Central memory CD8-positive, alpha-beta T cell (primary cell): ENCODE measurements around the gene RAB12.
"Not testable (repeated sequence)": the region's sequence is repeated elsewhere in the genome, so short reads cannot be mapped to it uniquely, and the experiment has no call there.

ENCODE experiments used
- ATAC-seq: fragments of 150-1000 bp; cut with Tn5 transposase; replicated peaks from 2 replicates; pipeline ENCODE4 v1.10.0; 2022; ENCODE audit warnings: mild to moderate bottlenecking, moderate FRiP score, moderate number of reproducible peaks; ENCODE audit not compliant: poor library complexity, severe bottlenecking; ENCODE audit errors: extremely low read depth
- DNase-seq, 2 donors: peaks; one replicate each; pipeline ENCODE4 v3.0.0; 2021; ENCODE audit warnings: low spot score in 2 of 2
- H3K27ac Mint-ChIP-seq: one replicate; pipeline ENCODE4 v1.8.0; 2022; ENCODE audit warnings: low read depth, mild to moderate bottlenecking, moderate library complexity, mixed read lengths
- H3K27me3 Mint-ChIP-seq: one replicate; pipeline ENCODE4 v1.8.0; 2022; ENCODE audit warnings: mixed read lengths
- H3K36me3 Mint-ChIP-seq: one replicate; pipeline ENCODE4 v1.8.0; 2022; ENCODE audit warnings: mild to moderate bottlenecking, moderate library complexity, mixed read lengths; ENCODE audit not compliant: insufficient read depth
- H3K4me1 Mint-ChIP-seq: one replicate; pipeline ENCODE4 v1.8.0; 2022; ENCODE audit warnings: mixed read lengths
- H3K4me3 Mint-ChIP-seq: one replicate; pipeline ENCODE4 v1.8.0; 2022; ENCODE audit warnings: mild to moderate bottlenecking, moderate library complexity, mixed read lengths
- H3K9me3 Mint-ChIP-seq: one replicate; pipeline ENCODE4 v1.8.0; 2022; ENCODE audit warnings: mixed read lengths

RAB12 gene, protein sequence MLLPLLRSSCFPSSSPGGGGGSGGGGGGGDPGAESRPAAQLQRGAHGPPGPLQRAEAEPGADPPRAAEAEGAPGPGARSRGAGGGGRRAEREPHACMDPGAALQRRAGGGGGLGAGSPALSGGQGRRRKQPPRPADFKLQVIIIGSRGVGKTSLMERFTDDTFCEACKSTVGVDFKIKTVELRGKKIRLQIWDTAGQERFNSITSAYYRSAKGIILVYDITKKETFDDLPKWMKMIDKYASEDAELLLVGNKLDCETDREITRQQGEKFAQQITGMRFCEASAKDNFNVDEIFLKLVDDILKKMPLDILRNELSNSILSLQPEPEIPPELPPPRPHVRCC

DNA sequence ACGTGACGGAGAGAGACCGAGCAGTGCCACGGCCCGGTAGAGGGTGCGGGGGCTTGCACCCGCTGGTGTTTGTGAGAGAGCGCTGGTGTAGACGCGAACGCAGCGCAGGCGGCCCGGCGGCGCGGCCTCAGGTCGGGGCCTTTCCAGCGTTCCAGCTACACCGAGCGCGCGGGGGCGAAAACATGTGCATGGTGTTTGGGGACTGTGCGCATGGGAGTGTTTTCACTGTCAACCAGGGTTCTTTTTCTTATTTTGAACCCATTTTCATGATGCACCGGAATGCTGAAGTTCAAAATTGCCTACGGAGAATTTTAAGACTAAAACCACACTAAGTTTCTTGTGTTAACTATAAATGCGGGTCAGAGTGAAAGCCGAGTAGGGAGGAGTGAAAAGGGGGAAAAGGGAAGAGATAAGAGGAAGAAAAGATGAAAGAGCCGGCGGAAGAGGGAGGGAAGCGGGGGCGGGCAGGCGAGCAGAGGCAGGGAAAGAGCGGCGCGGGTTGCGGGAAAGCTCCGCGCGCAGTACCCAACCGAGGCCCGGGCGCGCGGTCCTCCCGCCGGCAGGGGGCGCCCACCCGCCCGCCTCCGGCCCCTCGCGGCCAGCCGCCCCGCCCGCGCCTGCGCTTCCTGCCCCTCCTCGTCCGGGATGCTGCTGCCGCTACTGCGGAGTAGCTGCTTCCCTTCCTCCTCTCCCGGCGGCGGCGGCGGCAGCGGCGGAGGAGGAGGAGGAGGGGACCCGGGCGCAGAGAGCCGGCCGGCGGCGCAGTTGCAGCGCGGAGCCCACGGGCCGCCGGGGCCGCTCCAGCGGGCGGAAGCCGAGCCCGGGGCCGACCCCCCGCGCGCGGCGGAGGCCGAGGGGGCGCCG is at the start of gene RAB12:
Gene RAB12, plus strand, starts transcription at position 643 of the 864 bp plus-strand sequence. Its CDS starts 3 bp downstream, at position 646.
- peaks cover 47% of the 10 kb centered on the region for H3K4me1 Mint-ChIP-seq
- H3K27ac Mint-ChIP-seq = peak within 1 kb of the TSS; percentile 97
- peak; percentile 70 to 72 for DNase-seq
- peaks cover 3% of the 10 kb centered on the region for H3K27me3 Mint-ChIP-seq
- peak within 1 kb of the TSS; percentile 93 for H3K4me3 Mint-ChIP-seq
- no peaks in the 10 kb centered on the region for H3K9me3 Mint-ChIP-seq
- H3K36me3 Mint-ChIP-seq = peaks cover 12% of the 10 kb centered on the region
- peak; percentile 88 for ATAC-seq

DNA sequence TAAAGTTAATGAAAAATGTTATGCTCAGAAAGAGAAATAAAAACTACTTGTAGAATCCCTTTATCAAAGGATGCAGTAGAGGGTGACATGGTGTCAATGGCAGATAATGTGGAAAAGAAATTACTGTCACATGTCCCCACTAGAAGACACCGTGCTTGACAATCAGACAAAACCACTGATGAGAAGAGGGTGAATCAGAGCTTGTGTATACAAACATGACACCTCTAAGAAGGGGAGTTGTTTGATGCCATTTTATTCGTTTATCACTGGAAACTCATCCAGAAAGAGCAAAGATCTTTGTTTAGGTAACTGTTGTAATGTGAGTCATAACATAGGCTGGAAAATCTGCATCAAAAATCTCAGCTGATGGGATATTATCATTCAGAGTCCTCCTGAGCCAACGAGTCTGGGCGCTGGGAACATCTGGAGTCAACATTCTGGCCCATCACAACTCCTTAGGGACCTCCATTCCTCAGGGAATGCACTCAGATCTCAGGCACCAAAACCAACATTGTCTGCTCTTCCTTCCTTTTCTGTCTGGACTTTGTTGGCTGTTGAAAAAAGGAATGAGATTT is 49.5 kb upstream of the RAB12 start:
- Mint-ChIP-seq H3K27me3 (peaks cover 24% of the 10 kb centered on the region), H3K36me3 (no peaks in the 10 kb centered on the region), H3K4me1 (no peaks in the 10 kb centered on the region), H3K27ac (no peak overlapping the region), H3K4me3 (no peak overlapping the region), H3K9me3 (no peaks in the 10 kb centered on the region)
- DNase-seq = no peak
- ATAC-seq = no peak

DNA sequence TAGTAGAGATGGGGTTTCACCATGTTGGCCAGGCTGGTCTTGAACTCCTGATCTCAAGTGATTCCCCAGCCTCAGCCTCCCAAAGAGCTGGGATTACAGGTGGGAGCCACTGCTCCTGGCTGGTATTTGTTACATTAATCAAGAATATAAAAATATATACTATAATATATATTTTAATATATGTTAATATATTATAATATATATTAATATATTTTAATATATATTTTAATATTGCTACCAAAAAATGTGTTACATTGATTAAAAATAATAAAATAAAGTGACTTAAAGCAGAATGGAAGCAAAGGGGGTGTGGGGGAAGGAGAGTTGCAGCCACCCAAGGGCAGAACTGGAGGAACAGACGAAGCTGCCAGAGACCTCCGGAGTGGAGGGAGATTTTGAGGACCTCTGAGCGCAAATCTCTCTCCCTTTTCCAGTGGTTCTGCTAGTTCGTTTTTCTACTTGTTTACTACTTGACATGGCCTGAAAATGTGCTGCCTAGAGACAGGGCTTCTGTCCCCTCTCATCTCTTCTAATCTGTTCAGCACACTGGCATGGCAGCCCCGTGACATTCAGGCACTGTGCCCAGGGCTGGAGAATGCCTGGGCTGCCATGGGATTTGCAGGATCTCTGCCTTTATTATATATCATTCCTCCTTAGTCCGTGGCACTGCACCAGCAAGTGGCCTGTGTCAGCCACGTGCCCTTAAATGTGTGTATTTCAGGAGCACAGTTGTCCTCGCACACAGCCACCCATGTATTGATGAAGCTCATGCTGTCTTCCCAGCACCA is 47.9 kb upstream of the RAB12 start:
- Mint-ChIP-seq H3K9me3 (no peaks in the 10 kb centered on the region), H3K27me3 (peaks cover 24% of the 10 kb centered on the region), H3K36me3 (no peaks in the 10 kb centered on the region), H3K4me3 (no peak overlapping the region), H3K4me1 (no peaks in the 10 kb centered on the region), H3K27ac (no peak overlapping the region)
- DNase-seq = no peak
- no peak for ATAC-seq

DNA sequence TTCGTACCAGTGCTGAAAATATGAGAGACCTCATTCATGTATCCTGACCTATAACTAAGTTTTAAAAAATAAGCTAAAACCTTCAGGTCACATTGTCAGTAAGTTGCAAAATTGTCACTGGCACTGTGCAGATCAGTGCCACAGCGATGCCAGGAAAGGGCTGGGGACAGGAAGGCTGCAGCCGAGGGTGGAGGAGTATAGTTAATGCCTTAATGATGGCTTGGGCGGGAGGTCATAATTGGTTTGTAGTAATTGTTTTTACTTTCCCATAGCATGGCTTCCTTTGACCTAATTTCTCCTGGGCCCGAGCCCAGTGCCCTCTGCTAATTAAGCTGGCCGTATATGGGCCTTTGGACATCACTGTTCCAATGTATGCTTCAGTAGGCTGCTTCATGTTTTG is 47.2 kb upstream of the RAB12 start:
- H3K27me3 Mint-ChIP-seq = peaks cover 24% of the 10 kb centered on the region

DNA sequence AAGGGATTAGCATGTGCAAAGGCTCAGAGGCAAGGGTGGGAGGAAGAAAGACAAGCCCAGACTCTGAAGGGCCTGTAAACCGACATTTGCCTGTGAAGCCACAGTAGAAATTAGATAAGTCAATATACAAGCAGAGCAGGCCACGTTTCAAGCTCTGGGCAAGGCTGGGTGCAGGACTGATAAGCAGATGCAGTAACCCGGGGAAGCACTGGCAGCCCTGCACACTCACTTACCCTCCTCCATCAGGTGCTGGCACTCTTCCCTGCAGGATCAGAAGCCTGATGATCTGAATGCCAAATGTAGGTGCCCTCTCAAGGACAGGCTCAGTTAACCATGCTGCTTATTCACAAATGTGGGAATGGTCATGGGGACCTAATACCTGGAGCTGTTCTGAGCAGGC is 46.3 kb upstream of the RAB12 start:
- DNase-seq (no peak), ATAC-seq (no peak)
- Mint-ChIP-seq H3K27ac (no peak overlapping the region), H3K27me3 (peaks cover 24% of the 10 kb centered on the region), H3K36me3 (no peaks in the 10 kb centered on the region), H3K4me1 (no peaks in the 10 kb centered on the region), H3K4me3 (no peak overlapping the region), H3K9me3 (no peaks in the 10 kb centered on the region)

More for the DNA sequence above, 47.2 kb upstream of the RAB12 start:
- H3K4me3 Mint-ChIP-seq = no peak overlapping the region
- no peak overlapping the region for H3K27ac Mint-ChIP-seq
- DNase-seq (no peak), ATAC-seq (no peak)
- H3K4me1 Mint-ChIP-seq = no peaks in the 10 kb centered on the region
- no peaks in the 10 kb centered on the region for H3K9me3 Mint-ChIP-seq
- H3K36me3 Mint-ChIP-seq = no peaks in the 10 kb centered on the region

DNA sequence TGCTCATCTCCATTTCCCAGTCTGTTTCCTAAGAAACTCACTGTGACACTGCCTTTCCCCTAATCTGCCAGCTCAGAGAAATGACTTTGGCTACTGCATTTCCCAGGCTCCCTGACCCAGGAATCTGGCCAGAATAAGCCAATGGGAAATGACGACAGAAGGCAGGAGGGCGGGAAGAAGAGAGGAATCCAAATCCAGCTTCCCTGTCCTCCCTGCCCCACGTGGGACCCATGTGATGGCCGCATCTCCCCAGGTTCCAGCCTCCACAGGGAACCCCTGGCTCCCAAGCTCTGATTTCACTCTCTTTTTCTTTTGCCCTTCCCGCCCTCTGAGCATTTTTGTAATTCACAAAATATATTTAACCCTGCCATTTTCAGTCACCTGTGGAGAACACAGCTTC is 37.8 kb upstream of the RAB12 start:
- peaks cover 17% of the 10 kb centered on the region for H3K27me3 Mint-ChIP-seq
- no peak overlapping the region for H3K4me3 Mint-ChIP-seq

DNA sequence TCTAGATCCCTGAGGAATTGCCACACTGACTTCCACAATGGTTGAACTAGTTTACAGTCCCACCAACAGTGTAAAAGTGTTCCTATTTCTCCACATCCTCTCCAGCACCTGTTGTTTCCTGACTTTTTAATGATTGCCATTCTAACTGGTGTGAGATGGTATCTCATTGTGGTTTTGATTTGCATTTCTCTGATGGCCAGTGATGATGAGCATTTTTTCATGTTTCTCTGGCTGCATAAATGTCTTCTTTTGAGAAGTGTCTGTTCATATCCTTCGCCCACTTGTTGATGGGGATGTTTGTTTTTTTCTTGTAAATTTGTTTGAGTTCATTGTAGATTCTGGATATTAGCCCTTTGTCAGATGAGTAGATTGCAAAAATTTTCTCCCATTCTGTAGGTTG is 35.5 kb upstream of the RAB12 start:
- not testable (repeated sequence) for H3K36me3 Mint-ChIP-seq, H3K4me1 Mint-ChIP-seq, ATAC-seq, H3K27ac Mint-ChIP-seq, DNase-seq, H3K9me3 Mint-ChIP-seq, H3K4me3 Mint-ChIP-seq
- peaks cover 33% of the 10 kb centered on the region for H3K27me3 Mint-ChIP-seq

More for the DNA sequence above, 37.8 kb upstream of the RAB12 start:
- H3K4me1 Mint-ChIP-seq = no peaks in the 10 kb centered on the region
- ATAC-seq (no peak), DNase-seq (no peak)
- H3K9me3 Mint-ChIP-seq = no peaks in the 10 kb centered on the region
- no peak overlapping the region for H3K27ac Mint-ChIP-seq
- no peaks in the 10 kb centered on the region for H3K36me3 Mint-ChIP-seq

DNA sequence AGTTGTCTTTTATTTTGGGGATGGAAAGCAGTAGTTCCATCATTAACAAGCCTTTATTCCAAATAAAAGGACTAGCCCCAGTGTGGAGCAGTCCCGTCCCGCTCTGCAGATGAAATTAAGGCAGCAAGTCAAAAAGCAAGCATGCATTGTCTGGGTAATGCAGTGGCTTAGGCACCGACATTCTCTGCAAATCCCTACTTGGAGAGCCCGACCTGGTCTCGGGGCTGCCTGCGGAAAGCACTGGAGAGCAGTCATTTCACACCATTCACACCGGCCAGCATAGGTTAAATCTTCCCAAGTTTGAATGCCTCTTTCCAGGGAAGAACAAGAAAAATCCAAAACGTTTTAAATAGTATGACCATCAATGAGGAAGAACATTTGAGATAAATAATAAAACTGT is 24.4 kb upstream of the RAB12 start:
- no peak for ATAC-seq
- peaks cover 2% of the 10 kb centered on the region for H3K36me3 Mint-ChIP-seq
- H3K4me3 Mint-ChIP-seq = no peak overlapping the region
- no peak overlapping the region for H3K27ac Mint-ChIP-seq
- no peak for DNase-seq
- H3K4me1 Mint-ChIP-seq = no peaks in the 10 kb centered on the region
- peaks cover 65% of the 10 kb centered on the region for H3K27me3 Mint-ChIP-seq
- no peaks in the 10 kb centered on the region for H3K9me3 Mint-ChIP-seq

DNA sequence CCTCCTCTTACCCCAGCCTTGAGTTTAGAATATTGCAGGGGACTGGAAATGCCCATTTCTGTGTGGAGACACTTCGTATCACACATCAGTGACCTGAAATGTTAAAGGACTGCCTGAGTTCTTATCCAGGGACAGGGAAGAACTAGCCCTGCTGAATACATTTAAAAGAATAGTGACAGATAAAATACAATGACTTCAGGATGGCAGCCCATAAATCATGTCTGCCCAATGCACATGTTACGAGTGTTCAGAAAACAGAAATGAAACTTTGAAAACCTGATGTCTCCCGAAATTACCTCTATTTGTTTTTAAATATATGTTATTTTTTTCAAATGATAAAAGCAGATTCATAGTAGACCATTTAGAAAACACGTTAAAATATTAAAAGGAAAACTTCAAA is 22.3 kb upstream of the RAB12 start:
- DNase-seq (no peak), ATAC-seq (no peak)
- Mint-ChIP-seq H3K27me3 (peaks cover 52% of the 10 kb centered on the region), H3K9me3 (no peaks in the 10 kb centered on the region), H3K4me1 (no peaks in the 10 kb centered on the region), H3K4me3 (no peak overlapping the region), H3K27ac (no peak overlapping the region), H3K36me3 (peaks cover 2% of the 10 kb centered on the region)

DNA sequence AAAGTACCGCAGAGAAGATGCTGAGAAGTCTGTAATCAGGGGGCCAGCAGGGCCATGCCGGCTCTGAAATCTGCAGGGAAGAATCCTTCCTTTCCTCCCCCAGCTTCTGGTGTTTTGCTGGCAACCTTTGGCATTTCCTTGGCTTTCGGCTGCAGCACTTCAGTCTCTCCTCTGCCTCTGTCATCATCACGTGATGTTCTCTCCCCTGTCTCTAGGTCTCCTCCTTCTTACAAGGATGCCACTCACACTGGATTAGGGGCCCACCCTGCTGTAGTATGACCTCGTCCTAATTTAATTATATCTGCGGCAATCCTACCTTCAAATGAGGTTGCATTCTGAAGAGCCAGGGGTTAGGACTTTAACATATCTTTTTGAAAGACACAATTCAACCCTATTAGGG is 13.8 kb upstream of the RAB12 start:
- Mint-ChIP-seq H3K36me3 (no peaks in the 10 kb centered on the region), H3K27me3 (peaks cover 13% of the 10 kb centered on the region), H3K4me3 (no peak overlapping the region), H3K27ac (no peak overlapping the region), H3K9me3 (no peaks in the 10 kb centered on the region), H3K4me1 (no peaks in the 10 kb centered on the region)
- DNase-seq (no peak), ATAC-seq (no peak)

DNA sequence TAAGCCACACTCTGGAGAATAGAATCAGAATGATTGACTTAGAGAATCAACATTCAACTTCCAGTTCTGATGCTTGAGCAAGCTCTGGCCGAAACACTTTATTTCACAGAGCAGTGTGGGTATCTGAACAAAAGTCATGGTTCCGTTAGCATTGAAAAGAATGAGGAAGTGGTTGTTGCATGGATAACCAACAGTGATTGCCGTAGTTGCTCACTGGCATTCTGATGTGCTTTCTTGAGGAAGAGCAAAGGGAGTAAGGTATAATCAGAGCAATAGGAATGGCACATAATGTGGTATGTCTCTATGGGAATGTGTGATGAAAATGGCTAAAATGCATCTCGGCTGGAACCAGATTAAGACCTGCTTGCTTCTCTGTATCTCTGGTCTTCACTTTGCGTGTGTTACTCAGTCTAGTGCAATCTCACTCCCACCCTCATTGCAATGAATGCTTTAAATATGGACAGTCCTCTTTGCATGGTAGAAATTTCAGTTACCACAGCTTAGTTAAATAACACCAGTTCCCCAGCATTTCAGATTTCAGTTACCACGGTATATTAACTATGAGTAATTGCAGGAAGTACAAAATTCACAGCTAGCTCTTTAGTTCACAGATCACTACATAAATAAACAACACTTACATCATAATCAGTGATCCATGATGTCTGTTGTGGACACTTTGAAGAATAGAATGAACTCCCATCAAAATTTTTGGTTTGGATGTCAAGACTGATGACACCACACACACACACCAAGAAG is 7.8 kb upstream of the RAB12 start:
- ATAC-seq (peak; percentile 89), DNase-seq (no peak)
- Mint-ChIP-seq H3K27ac (peak overlapping the region; percentile 94), H3K36me3 (peaks cover 7% of the 10 kb centered on the region), H3K27me3 (peaks cover 38% of the 10 kb centered on the region), H3K4me1 (peaks cover 18% of the 10 kb centered on the region), H3K4me3 (peak overlapping the region; percentile 29), H3K9me3 (no peaks in the 10 kb centered on the region)
